WTC11 (cell line): ENCODE measurements around the gene LSP1. TPM values are rescaled to one million over a fixed set of nuclear protein-coding genes. Genes with fewer than 3 reads are reported as not detected.

ENCODE experiments used
- ATAC-seq: fragments of 200-7000 bp; cut with Tn5 transposase; 2 replicates; pipeline ENCODE4 v1.10.0; 2021; ENCODE audit warnings: mild to moderate bottlenecking, moderate library complexity
- CTCF ChIA-PET: fragments of 300-600 bp; sonication (Branson Sonifier 250); formaldehyde crosslinking; loops from one replicate; lab custom pipeline; 2021; ENCODE audit warnings: antibody characterized with exemption; lab: Charles Lee
- POLR2A ChIA-PET: fragments of 350-600 bp; sonication (Branson Sonifier 250); formaldehyde crosslinking; loops from one replicate; lab custom pipeline; 2021; ENCODE audit warnings: antibody characterized with exemption; lab: Charles Lee
- DNase-seq: peaks from one replicate; pipeline ENCODE4 v3.0.0; 2021; ENCODE audit warnings: low spot score
- H3K27ac Mint-ChIP-seq: 2 replicates; pipeline ENCODE4 v1.8.0; 2021; ENCODE audit warnings: mixed read lengths
- H3K27me3 Mint-ChIP-seq: 2 replicates; pipeline ENCODE4 v1.8.0; 2021; ENCODE audit warnings: low read depth, mild to moderate bottlenecking, moderate library complexity, mixed read lengths
- H3K36me3 Mint-ChIP-seq: 2 replicates; pipeline ENCODE4 v1.8.0; 2021; ENCODE audit warnings: mixed read lengths
- H3K4me1 Mint-ChIP-seq: 2 replicates; pipeline ENCODE4 v1.8.0; 2022; ENCODE audit warnings: mixed read lengths
- H3K4me3 Mint-ChIP-seq: 2 replicates; pipeline ENCODE4 v1.8.0; 2021; ENCODE audit warnings: mild to moderate bottlenecking, moderate library complexity, mixed read lengths
- H3K9me3 Mint-ChIP-seq: 2 replicates; pipeline ENCODE4 v1.8.0; 2021; ENCODE audit warnings: mixed read lengths
- CREB1 ChIP-seq: sonication (generic); formaldehyde crosslinking; IDR thresholded peaks from 2 replicates; pipeline ENCODE4 v1.8.0; 2023; ENCODE audit warnings: mild to moderate bottlenecking, missing genetic modification reagents
- CREM ChIP-seq: sonication (generic); formaldehyde crosslinking; IDR thresholded peaks from 2 replicates; pipeline ENCODE4 v1.8.1; 2022; ENCODE audit warnings: mild to moderate bottlenecking, missing genetic modification reagents, moderate library complexity
- E2F1 ChIP-seq: sonication (generic); formaldehyde crosslinking; IDR thresholded peaks from 2 replicates; pipeline ENCODE4 v1.8.0; 2022; ENCODE audit warnings: mild to moderate bottlenecking, missing genetic modification reagents
- FOXP4 ChIP-seq: sonication (generic); formaldehyde crosslinking; IDR thresholded peaks from 2 replicates; pipeline ENCODE4 v1.8.0; 2022; ENCODE audit warnings: mild to moderate bottlenecking, missing genetic modification reagents
- IRF1 ChIP-seq: sonication (generic); formaldehyde crosslinking; IDR thresholded peaks from 2 replicates; pipeline ENCODE4 v1.8.0; 2023; ENCODE audit warnings: missing genetic modification reagents
- JUN ChIP-seq: sonication (generic); formaldehyde crosslinking; IDR thresholded peaks from 2 replicates; pipeline ENCODE4 v1.8.0; 2023; ENCODE audit warnings: mild to moderate bottlenecking, missing genetic modification reagents
- KAT7 ChIP-seq: sonication (generic); formaldehyde crosslinking; IDR thresholded peaks from 2 replicates; pipeline ENCODE4 v1.8.1; 2023; ENCODE audit warnings: missing genetic modification reagents, mild to moderate bottlenecking, borderline replicate concordance
- MAX ChIP-seq: sonication (generic); formaldehyde crosslinking; IDR thresholded peaks from 2 replicates; pipeline ENCODE4 v1.8.0; 2022; ENCODE audit warnings: mild to moderate bottlenecking, missing genetic modification reagents
- MLX ChIP-seq: sonication (generic); formaldehyde crosslinking; IDR thresholded peaks from 2 replicates; pipeline ENCODE4 v1.8.1; 2023; ENCODE audit warnings: mild to moderate bottlenecking, missing genetic modification reagents, moderate library complexity
- NFYB ChIP-seq: sonication (generic); formaldehyde crosslinking; conservative IDR thresholded peaks from 2 replicates; pipeline ENCODE4 v1.8.0; 2022; ENCODE audit warnings: low read depth, missing genetic modification reagents
- NR1H2 ChIP-seq: sonication (generic); formaldehyde crosslinking; IDR thresholded peaks from 2 replicates; pipeline ENCODE4 v1.9.0; 2021; ENCODE audit warnings: mild to moderate bottlenecking, moderate library complexity, missing genetic modification reagents
- TEAD1 ChIP-seq: sonication (generic); formaldehyde crosslinking; IDR thresholded peaks from 2 replicates; pipeline ENCODE4 v1.8.0; 2022; ENCODE audit warnings: mild to moderate bottlenecking, missing genetic modification reagents
- USF1 ChIP-seq: sonication (generic); formaldehyde crosslinking; IDR thresholded peaks from 2 replicates; pipeline ENCODE4 v1.8.0; 2022; ENCODE audit warnings: mild to moderate bottlenecking, missing genetic modification reagents
- ZBTB21 ChIP-seq: sonication (generic); formaldehyde crosslinking; IDR thresholded peaks from 2 replicates; pipeline ENCODE4 v1.8.1; 2023; ENCODE audit warnings: mild to moderate bottlenecking, missing genetic modification reagents, borderline replicate concordance
- ZNF263 ChIP-seq: sonication (generic); formaldehyde crosslinking; IDR thresholded peaks from 2 replicates; pipeline ENCODE4 v1.8.1; 2022; ENCODE audit warnings: low read depth, mild to moderate bottlenecking, moderate library complexity, missing genetic modification reagents
- ZNF281 ChIP-seq: sonication (generic); formaldehyde crosslinking; IDR thresholded peaks from 2 replicates; pipeline ENCODE4 v1.8.0; 2023; ENCODE audit warnings: mild to moderate bottlenecking, missing genetic modification reagents
- ZNF396 ChIP-seq: fragments of 250-450 bp; sonication (Bioruptor Pico); IDR thresholded peaks from 2 replicates; pipeline ENCODE4 v1.8.0; 2021; ENCODE audit warnings: mild to moderate bottlenecking, moderate library complexity, borderline replicate concordance
- ZNF416 ChIP-seq: fragments of 250-450 bp; sonication (Bioruptor Pico); IDR thresholded peaks from 2 replicates; pipeline ENCODE4 v1.9.0; 2021; ENCODE audit warnings: mild to moderate bottlenecking, inconsistent platforms
- ZNF512 ChIP-seq: sonication (generic); formaldehyde crosslinking; IDR thresholded peaks from 2 replicates; pipeline ENCODE4 v1.8.1; 2022; ENCODE audit warnings: missing genetic modification reagents, borderline replicate concordance
- ZNF671 ChIP-seq: fragments of 250-450 bp; sonication (Bioruptor Pico); IDR thresholded peaks from 2 replicates; pipeline ENCODE4 v1.8.0; 2021; ENCODE audit warnings: mild to moderate bottlenecking
- total RNA-seq: library from RNA; stranded (reverse); gene quantifications from 3 replicates; pipeline ENCODE4 v1.2.3, GENCODE V29; 2021

The LSP1 gene
- total RNA-seq, 1 experiment from 2014 or later: 0.77 TPM

- ChIA-PET POLR2A (no interaction called here), CTCF (interaction anchor here (0.6 to 2.6 kb wide), 5 partner anchors 41 to 233 kb away, joined by 3 to 27 read pairs (median 10); no protein-coding TSS in a partner anchor)
- H3K9me3 Mint-ChIP-seq: no peaks in the 10 kb centered on the region
- H3K36me3 Mint-ChIP-seq: no peaks in the 10 kb centered on the region
- DNase-seq (no peak), ATAC-seq (no peak)
- no peak overlapping the region for H3K4me3 Mint-ChIP-seq
- no peak for TF ChIP-seq CREB1
- no peak for TF ChIP-seq ZNF671 (CRISPR knock-in tag)
- TF ChIP-seq ZBTB21: no peak
- TF ChIP-seq ZNF281: no peak
- TF ChIP-seq E2F1: no peak
- no peak for TF ChIP-seq ZNF396 (CRISPR knock-in tag)
- TF ChIP-seq IRF1 (CRISPR knock-in tag): no peak
- TF ChIP-seq ZNF416 (CRISPR knock-in tag): no peak
- TF ChIP-seq MLX (CRISPR knock-in tag): no peak
- no peak for TF ChIP-seq CREM (CRISPR knock-in tag)
- TF ChIP-seq NR1H2 (CRISPR knock-in tag): no peak
- TF ChIP-seq NFYB (CRISPR knock-in tag): no peak
- H3K27ac Mint-ChIP-seq: no peak overlapping the region
- no peaks in the 10 kb centered on the region; the same call in 1 of the 2 replicates for H3K27me3 Mint-ChIP-seq
- H3K4me1 Mint-ChIP-seq: no peaks in the 10 kb centered on the region
These were observed 70.5 kb downstream of the LSP1 start for GRCh38 chr11:1923201-1923956.

- Mint-ChIP-seq H3K27ac (no peak overlapping the region), H3K27me3 (no peaks in the 10 kb centered on the region; the same call in 1 of the 2 replicates), H3K4me1 (no peaks in the 10 kb centered on the region), H3K36me3 (no peaks in the 10 kb centered on the region), H3K9me3 (no peaks in the 10 kb centered on the region), H3K4me3 (no peak overlapping the region)
- ChIA-PET CTCF (interaction anchor here (0.7 kb wide), 1 partner anchor 42 kb away, joined by 3 read pairs; no protein-coding TSS in a partner anchor), POLR2A (no interaction called here)
- ATAC-seq (no peak), DNase-seq (no peak)
- no peak for TF ChIP-seq FOXP4 (CRISPR knock-in tag)
- TF ChIP-seq TEAD1 (CRISPR knock-in tag): no peak
- TF ChIP-seq KAT7 (CRISPR knock-in tag): no peak
- TF ChIP-seq JUN (CRISPR knock-in tag): no peak
- no peak for TF ChIP-seq ZNF263 (CRISPR knock-in tag)
- TF ChIP-seq USF1 (CRISPR knock-in tag): no peak
- TF ChIP-seq MAX (CRISPR knock-in tag): no peak
- TF ChIP-seq ZNF512: no peak
These were observed 71.3 kb downstream of the LSP1 start for GRCh38 chr11:1924181-1924580.
